WERI-Rb-1 (cell line): ENCODE results near the gene NEUROG1.

Source experiments
- DNase-seq: peaks from one replicate; pipeline ENCODE4 v3.0.0-alpha.2; 2020
- H3K27ac ChIP-seq: fragments of 250-450 bp; sonication (Bioruptor Pico); 2 replicates; pipeline ENCODE4 v1.5.1; 2020; ENCODE audit warnings: mild to moderate bottlenecking, moderate library complexity
- H3K27me3 ChIP-seq: fragments of 250-450 bp; sonication (Bioruptor Pico); 2 replicates; pipeline ENCODE4 v1.5.1; 2021; ENCODE audit warnings: mild to moderate bottlenecking, low read depth, moderate library complexity; ENCODE audit not compliant: insufficient read depth, severe bottlenecking
- H3K36me3 ChIP-seq: fragments of 250-450 bp; sonication (Bioruptor Pico); 2 replicates; pipeline ENCODE4 v1.5.1; 2020; ENCODE audit warnings: mild to moderate bottlenecking, moderate library complexity
- H3K4me3 ChIP-seq: 2 replicates; pipeline ENCODE4 v1.5.1; 2011; ENCODE audit warnings: low read depth, mild to moderate bottlenecking, control low read depth, low read length
- H3K9me3 ChIP-seq: fragments of 250-450 bp; sonication (Bioruptor Pico); 2 replicates; pipeline ENCODE4 v1.5.1; 2021; ENCODE audit warnings: mild to moderate bottlenecking, moderate library complexity; ENCODE audit not compliant: severe bottlenecking
- CTCF ChIP-seq: IDR thresholded peaks from 2 replicates; pipeline ENCODE4 v1.5.1; 2011; ENCODE audit warnings: low read depth, mild to moderate bottlenecking, control low read depth, inconsistent platforms, low read length

NEUROG1 gene

GRCh38 chr5:135517631-135518030 is 18.1 kb downstream of the NEUROG1 start:
- Histone ChIP-seq H3K9me3 (no peaks in the 10 kb centered on the region), H3K4me3 (no peak overlapping the region), H3K27me3 (no peaks in the 10 kb centered on the region), H3K27ac (no peak overlapping the region), H3K36me3 (no peaks in the 10 kb centered on the region)
- TF ChIP-seq CTCF = no peak
- DNase-seq = no peak

- no peak for DNase-seq
- no peaks in the 10 kb centered on the region for H3K27me3 ChIP-seq
- H3K9me3 ChIP-seq = no peaks in the 10 kb centered on the region
- TF ChIP-seq CTCF = no peak
- H3K36me3 ChIP-seq = no peaks in the 10 kb centered on the region
- no peak overlapping the region for H3K27ac ChIP-seq
- H3K4me3 ChIP-seq = no peak overlapping the region
Measured at GRCh38 chr5:135514116-135514515, 21.6 kb downstream of the NEUROG1 start.

- Histone ChIP-seq H3K27me3 (no peaks in the 10 kb centered on the region), H3K4me3 (no peak overlapping the region), H3K36me3 (no peaks in the 10 kb centered on the region), H3K27ac (no peak overlapping the region), H3K9me3 (no peaks in the 10 kb centered on the region)
- TF ChIP-seq CTCF = no peak
- DNase-seq = no peak
Measured at GRCh38 chr5:135511761-135512575, 23.8 kb downstream of the NEUROG1 start.

- Histone ChIP-seq H3K27ac (no peak overlapping the region), H3K4me3 (no peak overlapping the region), H3K9me3 (no peaks in the 10 kb centered on the region), H3K27me3 (no peaks in the 10 kb centered on the region), H3K36me3 (no peaks in the 10 kb centered on the region)
- DNase-seq = no peak
- TF ChIP-seq CTCF = no peak
Measured at GRCh38 chr5:135509995-135510394, 25.8 kb downstream of the NEUROG1 start.

GRCh38 chr5:135508496-135509005 is 27.2 kb downstream of the NEUROG1 start:
- no peaks in the 10 kb centered on the region for H3K9me3 ChIP-seq
- DNase-seq = no peak
- H3K36me3 ChIP-seq = no peaks in the 10 kb centered on the region
- no peaks in the 10 kb centered on the region for H3K27me3 ChIP-seq
- no peak overlapping the region for H3K4me3 ChIP-seq
- no peak overlapping the region for H3K27ac ChIP-seq
- TF ChIP-seq CTCF = no peak
